Upper lobe of left lung (tissue), 6 donors: ENCODE measurements around the gene ADPRH. TPM values are rescaled to one million over a fixed set of nuclear protein-coding genes. Genes with fewer than 3 reads are reported as not detected.
A peak's percentile ranks its signal among the peaks of the same experiment; 100 is the strongest.

Experiments used
- ATAC-seq, 2 donors: fragments of 200-7000 bp; cut with Tn5 transposase; one replicate each; pipeline ENCODE4 v1.9.1; 2022; ENCODE audit warnings: mild to moderate bottlenecking in 2 of 2, moderate library complexity in 2 of 2; ENCODE audit not compliant: low FRiP score in 2 of 2
- DNase-seq, 2 donors: peaks; one replicate each; pipeline ENCODE4 v3.0.0-alpha.2; 2019 to 2020
- H3K27ac ChIP-seq, 4 donors: fragments of 200-600 bp; sonication (generic); one replicate each; pipeline ENCODE4 v1.5.1; 2016 to 2019
- H3K27me3 ChIP-seq, 4 donors: fragments of 200-600 bp; sonication (generic); one replicate each; pipeline ENCODE4 v1.5.1; 2017 to 2019
- H3K36me3 ChIP-seq, 4 donors: fragments of 200-600 bp; sonication (generic); one replicate each; pipeline ENCODE4 v1.5.1; 2016 to 2019
- H3K4me1 ChIP-seq, 4 donors: fragments of 200-600 bp; sonication (generic); one replicate each; pipeline ENCODE4 v1.5.1; 2018 to 2019
- H3K4me3 ChIP-seq, 4 donors: fragments of 200-600 bp; sonication (generic); one replicate each; pipeline ENCODE4 v1.5.1; 2017 to 2019; ENCODE audit warnings: mild to moderate bottlenecking in 2 of 4, moderate library complexity in 1 of 4
- H3K9me3 ChIP-seq, 4 donors: fragments of 200-600 bp; sonication (generic); one replicate each; pipeline ENCODE4 v1.5.1; 2018 to 2019
- EP300 ChIP-seq, 4 donors: sonication (generic); formaldehyde crosslinking; IDR thresholded peaks; one replicate each; pipeline ENCODE4 v1.5.1; 2017; ENCODE audit warnings: antibody characterized with exemption in 4 of 4, control low read depth in 2 of 4
- POLR2A ChIP-seq, 4 donors: fragments of 450-650 bp; IDR thresholded peaks; one replicate each; pipeline ENCODE4 v1.5.1; 2016 to 2017; ENCODE audit warnings: antibody characterized with exemption in 4 of 4, mild to moderate bottlenecking in 2 of 4
- POLR2AphosphoS5 ChIP-seq, 2 donors: sonication (generic); formaldehyde crosslinking; IDR thresholded peaks; one replicate each; pipeline ENCODE4 v1.5.1; 2017; ENCODE audit warnings: antibody characterized with exemption in 2 of 2
- WGBS, 2 donors: methylation state at CpG; one replicate each; pipeline ENCODE4 v1.1.5; 2017 to 2018; 5-methylcytosine and 5-hydroxymethylcytosine counted together
- total RNA-seq, 6 donors: library from RNA; depleted of rRNA in 4 of 6; stranded (reverse); fragments of >200 nt in 4 of 6; gene quantifications; one replicate each; pipeline versions ENCODE4 v1.1.0 to v1.2.1, GENCODE V29; 2016 to 2021
- TF ChIP-seq, protein P1 (sequence below), 6 experiments: fragments of 450-650 bp in 4 of 6; fragments of 200-600 bp in 2 of 6; sonication (generic) in 2 of 6; IDR thresholded peaks; one replicate each; pipeline ENCODE4 v1.5.1; 2016 to 2019; ENCODE audit warnings: antibody characterized with exemption in 6 of 6
- donor health status: DM: no; HTN: no; CAD: no; lungs with moderate emphysema.
- donor health status: DM: no; HTN: yes; CAD: no; lungs with severe emphysema.

ADPRH gene
- total RNA-seq, 6 donors from 2014 or later = 18.9 to 33.8 (median 25.1) TPM

DNA sequence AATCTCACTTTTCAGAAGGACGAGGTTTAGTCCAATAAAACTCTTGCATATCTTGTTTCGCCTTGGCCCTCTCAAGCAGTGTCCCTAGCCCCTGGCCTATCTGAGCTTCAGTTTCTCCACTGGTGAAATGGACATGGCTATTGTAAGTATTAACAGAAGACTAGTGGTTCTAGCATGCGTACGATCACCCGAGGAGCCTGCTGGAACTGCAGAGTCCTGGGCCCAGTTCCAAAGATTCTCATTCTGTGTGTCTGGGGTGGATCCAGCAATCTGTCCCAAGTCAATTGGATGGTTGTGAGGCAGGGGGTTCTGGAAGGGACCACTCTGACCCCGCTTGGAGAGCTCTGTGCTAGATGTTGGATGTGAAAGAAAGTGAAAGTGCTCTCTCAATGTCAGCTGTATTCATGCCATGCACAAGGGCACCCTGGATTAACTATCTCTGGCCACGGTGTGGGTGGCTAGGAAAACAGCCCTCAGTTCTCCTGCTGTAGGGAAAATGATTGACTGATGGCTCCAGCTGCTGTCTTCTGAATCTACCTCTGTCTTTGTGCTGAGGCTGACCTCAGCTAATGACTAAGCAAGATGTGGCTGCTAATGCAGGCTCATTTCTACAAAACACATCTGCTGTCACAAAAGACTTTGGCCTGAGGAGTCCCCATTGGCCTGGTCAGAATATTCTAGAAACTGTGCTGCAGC is 16.5 kb downstream of the ADPRH start:
- ATAC-seq (peak in 1 of 2 donors; percentile 5), DNase-seq (no peak)
- Histone ChIP-seq H3K4me1 (peaks cover 25 to 37% (median 27%) of the 10 kb centered on the region in 4 donors), H3K9me3 (no peaks in the 10 kb centered on the region), H3K27ac (peak overlapping the region; percentile 71 to 85 (median 80)), H3K36me3 (no peaks in the 10 kb centered on the region), H3K4me3 (peak overlapping the region in 2 of 4 donors; percentile 0 to 26), H3K27me3 (no peaks in the 10 kb centered on the region)
- 80 to 87% methylated on average over 7 of the region's 7 CpGs for WGBS, 2 donors
- TF ChIP-seq POLR2A (IDR thresholded peaks at IDR 0.05) = no peak
- no peak for TF ChIP-seq POLR2AphosphoS5 (IDR thresholded peaks at IDR 0.05)
- TF ChIP-seq EP300 (IDR thresholded peaks at IDR 0.05) = no peak
- TF ChIP-seq, protein P1, sequence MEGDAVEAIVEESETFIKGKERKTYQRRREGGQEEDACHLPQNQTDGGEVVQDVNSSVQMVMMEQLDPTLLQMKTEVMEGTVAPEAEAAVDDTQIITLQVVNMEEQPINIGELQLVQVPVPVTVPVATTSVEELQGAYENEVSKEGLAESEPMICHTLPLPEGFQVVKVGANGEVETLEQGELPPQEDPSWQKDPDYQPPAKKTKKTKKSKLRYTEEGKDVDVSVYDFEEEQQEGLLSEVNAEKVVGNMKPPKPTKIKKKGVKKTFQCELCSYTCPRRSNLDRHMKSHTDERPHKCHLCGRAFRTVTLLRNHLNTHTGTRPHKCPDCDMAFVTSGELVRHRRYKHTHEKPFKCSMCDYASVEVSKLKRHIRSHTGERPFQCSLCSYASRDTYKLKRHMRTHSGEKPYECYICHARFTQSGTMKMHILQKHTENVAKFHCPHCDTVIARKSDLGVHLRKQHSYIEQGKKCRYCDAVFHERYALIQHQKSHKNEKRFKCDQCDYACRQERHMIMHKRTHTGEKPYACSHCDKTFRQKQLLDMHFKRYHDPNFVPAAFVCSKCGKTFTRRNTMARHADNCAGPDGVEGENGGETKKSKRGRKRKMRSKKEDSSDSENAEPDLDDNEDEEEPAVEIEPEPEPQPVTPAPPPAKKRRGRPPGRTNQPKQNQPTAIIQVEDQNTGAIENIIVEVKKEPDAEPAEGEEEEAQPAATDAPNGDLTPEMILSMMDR (IDR thresholded peaks at IDR 0.05) = no peak

DNA sequence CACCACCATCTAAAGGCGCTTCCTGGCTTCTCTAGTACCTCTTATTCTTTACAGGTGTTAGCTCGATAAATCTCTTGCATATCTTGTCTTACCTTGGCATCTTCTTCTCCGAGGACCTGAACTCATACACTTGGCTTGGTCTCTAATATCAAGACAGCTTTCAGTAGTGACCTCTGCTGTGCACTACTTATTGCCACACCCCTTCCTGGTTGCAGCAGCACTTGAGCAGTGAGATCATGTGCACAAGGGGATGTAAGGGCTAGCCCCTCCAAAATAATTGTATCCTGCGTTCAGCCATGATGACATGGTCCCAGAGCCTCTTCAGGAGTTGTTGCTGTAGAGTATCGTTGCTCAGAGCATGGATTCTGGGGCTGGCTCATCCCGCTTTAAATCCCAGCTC is 17.1 kb downstream of the ADPRH start:
- Histone ChIP-seq H3K36me3 (no peaks in the 10 kb centered on the region), H3K27ac (peak overlapping the region; percentile 71 to 85 (median 80)), H3K4me1 (peaks cover 25 to 38% (median 31%) of the 10 kb centered on the region in 4 donors), H3K27me3 (no peaks in the 10 kb centered on the region), H3K9me3 (no peaks in the 10 kb centered on the region), H3K4me3 (no peak overlapping the region)
- TF ChIP-seq EP300 (IDR thresholded peaks at IDR 0.05) = no peak
- no peak for TF ChIP-seq POLR2AphosphoS5 (IDR thresholded peaks at IDR 0.05)
- TF ChIP-seq POLR2A (IDR thresholded peaks at IDR 0.05) = no peak
- TF ChIP-seq, protein P1 (IDR thresholded peaks at IDR 0.05) = no peak
- 80 to 89% methylated on average over 5 to 6 of the region's 6 CpGs for WGBS, 2 donors
- ATAC-seq (peak in 1 of 2 donors; percentile 26), DNase-seq (no peak)

DNA sequence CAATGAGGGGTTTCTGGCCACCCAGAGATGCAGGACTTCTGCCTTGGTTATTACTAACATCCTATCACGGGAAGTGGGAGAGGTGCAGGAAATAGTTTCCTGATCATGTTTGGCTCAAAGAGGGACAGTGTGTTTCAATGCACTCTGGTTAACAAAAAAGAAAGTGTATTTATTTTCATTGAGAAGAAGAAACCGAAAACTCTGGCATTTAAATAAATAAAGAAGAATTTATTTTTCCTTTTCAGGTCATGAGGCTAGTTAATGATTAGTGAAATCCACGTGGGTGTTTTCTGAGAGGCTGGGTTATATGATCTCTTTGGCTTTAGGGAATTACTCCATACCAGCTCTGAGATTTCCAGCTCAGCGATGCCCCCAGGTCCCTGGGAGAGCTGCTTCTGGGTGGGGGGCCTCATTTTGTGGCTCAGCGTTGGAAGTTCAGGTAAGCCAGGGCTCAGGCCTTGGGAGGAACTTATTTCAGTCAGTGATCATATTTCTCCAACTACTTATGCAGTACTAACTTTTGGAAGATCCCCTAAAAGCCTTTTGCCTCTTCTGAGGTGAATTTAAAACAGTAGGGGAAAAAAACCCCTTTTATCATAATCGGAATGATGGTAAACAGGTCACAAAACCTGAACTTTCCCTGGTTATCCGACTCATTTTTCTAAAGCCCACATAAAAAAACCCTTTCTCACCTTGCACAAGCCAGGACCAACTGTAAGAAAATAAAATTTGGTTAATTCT is 18.4 kb downstream of the ADPRH start, which contains the start of gene PLA1A:
PLA1A (plus strand) TSS at position 338 of the 741 bp plus-strand sequence; CDS start at position 367, 29 bp downstream.
- Histone ChIP-seq H3K9me3 (no peaks in the 10 kb centered on the region), H3K27ac (peak within 1 kb of the TSS; percentile 71 to 85 (median 80)), H3K4me3 (peak within 1 kb of the TSS in 1 of 4 donors; percentile 12), H3K27me3 (no peaks in the 10 kb centered on the region), H3K36me3 (no peaks in the 10 kb centered on the region), H3K4me1 (peaks cover 25 to 39% (median 35%) of the 10 kb centered on the region in 4 donors)
- ATAC-seq (no peak), DNase-seq (no peak)
- TF ChIP-seq POLR2AphosphoS5 (IDR thresholded peaks at IDR 0.05) (peak in 1 of 2 donors; percentile 30), EP300 (IDR thresholded peaks at IDR 0.05) (peak in 1 of 4 donors; percentile 50), POLR2A (IDR thresholded peaks at IDR 0.05) (no peak)
- TF ChIP-seq, protein P1 (IDR thresholded peaks at IDR 0.05) = no peak
- 49 to 51% methylated on average over 7 of the region's 7 CpGs for WGBS, 2 donors

DNA sequence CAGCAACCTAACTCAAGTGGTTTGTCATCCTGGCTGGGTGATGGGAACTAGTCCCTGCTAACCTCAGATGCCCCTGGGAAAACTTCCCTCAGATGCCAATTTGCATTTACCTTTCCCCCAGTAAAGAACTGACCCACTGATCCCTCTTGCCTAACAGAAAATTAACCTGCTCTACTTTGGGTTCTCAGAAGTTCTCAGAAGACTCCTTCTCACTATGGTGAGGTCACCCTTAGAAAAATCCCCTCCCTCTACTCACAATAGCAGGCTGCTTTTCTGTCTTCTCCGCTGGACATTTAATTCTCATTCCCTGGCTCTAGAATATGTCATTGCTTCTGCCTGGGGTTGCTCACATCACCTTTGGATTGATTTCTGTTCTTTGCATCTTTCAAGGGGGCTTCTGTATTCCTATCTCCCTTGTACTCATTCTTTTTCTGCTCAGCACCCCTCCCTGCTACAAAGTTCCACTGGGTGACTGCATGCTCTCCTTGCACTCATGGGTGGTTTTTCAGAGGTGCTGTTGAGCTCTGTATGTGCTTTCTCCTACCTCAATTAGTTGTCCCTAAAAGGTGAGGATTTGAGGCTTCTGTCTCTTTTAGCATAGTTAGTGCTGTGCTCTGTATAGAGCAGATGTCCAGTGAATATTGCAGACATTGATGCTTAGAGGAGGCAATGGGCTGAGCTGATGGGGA is 19.3 kb downstream of the ADPRH start:
- peak overlapping the region; percentile 68 to 85 (median 80) for H3K27ac ChIP-seq
- no peak for TF ChIP-seq POLR2AphosphoS5 (IDR thresholded peaks at IDR 0.05)
- TF ChIP-seq EP300 (IDR thresholded peaks at IDR 0.05) = no peak
- TF ChIP-seq, protein P1 (IDR thresholded peaks at IDR 0.05) = no peak
- TF ChIP-seq POLR2A (IDR thresholded peaks at IDR 0.05) = no peak
- H3K27me3 ChIP-seq = no peaks in the 10 kb centered on the region
- peak overlapping the region in 1 of 4 donors; percentile 18 for H3K4me3 ChIP-seq
- H3K4me1 ChIP-seq = peaks cover 25 to 42% (median 37%) of the 10 kb centered on the region in 4 donors
- DNase-seq (no peak), ATAC-seq (no peak)
- H3K36me3 ChIP-seq = no peaks in the 10 kb centered on the region
- WGBS, 2 donors = 90 to 95% methylated on average over 1 of the region's 1 CpG
- H3K9me3 ChIP-seq = no peaks in the 10 kb centered on the region
